Endothelial cell of umbilical vein (primary cell): ENCODE data around the gene CDC45. TPM values are rescaled to one million over a fixed set of nuclear protein-coding genes. Genes with fewer than 3 reads are reported as not detected.

ENCODE experiments used
- BruUV-seq: library from RNA; stranded (reverse); fragments of 400-500 nt; replicated peaks from 2 replicates; lab custom pipeline; 2021; lab: Mats Ljungman, UMichigan
- CTCF ChIA-PET: fragments of 300-600, 350-600 bp; sonication (Branson Sonifier 250); formaldehyde crosslinking; loops from one replicate; lab custom pipeline; 2021; ENCODE audit warnings: antibody characterized with exemption, inconsistent platforms; lab: Charles Lee
- POLR2A ChIA-PET: fragments of 300-600, 350-600 bp; sonication (Branson Sonifier 250); formaldehyde crosslinking; loops from one replicate; lab custom pipeline; 2021; ENCODE audit warnings: antibody characterized with exemption, inconsistent platforms; lab: Charles Lee
- DNase-seq: peaks from one replicate; pipeline ENCODE4 v3.0.0-alpha.2; 2011; ENCODE audit warnings: low read depth, low spot score
- FAIRE-seq: peaks from 2 replicates; lab custom pipeline; 2011; peaks lifted over from hg19 to GRCh38; lab: Jason Lieb, UNC
- H2AFZ ChIP-seq: 2 replicates; pipeline ENCODE4 v1.6.0; 2012; ENCODE audit warnings: low read depth, low read length, control low read depth, inconsistent platforms
- H3K27ac ChIP-seq: 2 replicates; pipeline ENCODE4 v1.5.1; 2011; ENCODE audit warnings: low read depth, mild to moderate bottlenecking, control low read depth, low read length, moderate library complexity; ENCODE audit not compliant: insufficient read depth
- H3K27me3 ChIP-seq, 2 experiments: 2 replicates each; pipeline versions ENCODE4 v1.6.0 to v1.6.1; 2011; ENCODE audit warnings: low read length in 2 of 2, mixed read lengths in 1 of 2; ENCODE audit not compliant: control insufficient read depth in 2 of 2, insufficient read depth in 2 of 2
- H3K36me3 ChIP-seq, 2 experiments: 2 replicates in 1 of 2; 3 replicates in 1 of 2; pipeline ENCODE4 v1.5.1; 2011; ENCODE audit warnings: low read length in 2 of 2, mild to moderate bottlenecking in 1 of 2, moderate library complexity in 1 of 2; ENCODE audit not compliant: control insufficient read depth in 2 of 2, insufficient read depth in 2 of 2; ENCODE audit errors: extremely low read depth in 1 of 2
- H3K4me1 ChIP-seq: 3 replicates; pipeline ENCODE4 v1.5.1; 2011; ENCODE audit warnings: mild to moderate bottlenecking, low read length; ENCODE audit not compliant: control insufficient read depth, insufficient read depth; ENCODE audit errors: extremely low read depth
- H3K4me2 ChIP-seq: 2 replicates; pipeline ENCODE4 v1.6.1; 2011; ENCODE audit warnings: low read length, control low read depth, mixed read lengths; ENCODE audit not compliant: insufficient read depth
- H3K4me3 ChIP-seq, 3 experiments: fragments of 200-600 bp in 1 of 3; sonication (generic), shearing (Covaris generic) in 1 of 3; replicated peaks in 1 of 3; 2 replicates each; pipeline ENCODE4 v1.5.1; 2011 to 2016; ENCODE audit warnings: control low read depth in 3 of 3, low read length in 3 of 3, mild to moderate bottlenecking in 2 of 3, inconsistent platforms in 1 of 3, low read depth in 1 of 3, moderate library complexity in 1 of 3; ENCODE audit not compliant: insufficient read depth in 1 of 3
- H3K79me2 ChIP-seq: 2 replicates; pipeline ENCODE4 v1.6.0; 2012; ENCODE audit warnings: low read length, inconsistent platforms; ENCODE audit not compliant: control insufficient read depth, insufficient read depth
- H3K9ac ChIP-seq: replicated peaks from 2 replicates; pipeline ENCODE3; 2011; ENCODE audit warnings: low read length, control low read depth; ENCODE audit not compliant: insufficient read depth; ENCODE audit errors: extremely low read depth
- H3K9me1 ChIP-seq: replicated peaks from 3 replicates; pipeline ENCODE4 v1.6.0; 2011; ENCODE audit warnings: mild to moderate bottlenecking, low read length; ENCODE audit not compliant: control insufficient read depth, insufficient read depth; ENCODE audit errors: extremely low read depth
- H3K9me3 ChIP-seq: replicated peaks from 2 replicates; pipeline ENCODE4 v1.5.1; 2012; ENCODE audit warnings: low read length, inconsistent platforms; ENCODE audit not compliant: control insufficient read depth, insufficient read depth
- H4K20me1 ChIP-seq: replicated peaks from 2 replicates; pipeline ENCODE3; 2011; ENCODE audit warnings: mild to moderate bottlenecking, low read length; ENCODE audit not compliant: control insufficient read depth, insufficient read depth; ENCODE audit errors: extremely low read depth
- CTCF ChIP-seq, 2 donors: IDR thresholded peaks; 1 replicate in 1 of 2; 2 replicates in 1 of 2; pipeline ENCODE4 v1.5.1; 2011; ENCODE audit warnings: low read length in 2 of 2, mild to moderate bottlenecking in 2 of 2, moderate library complexity in 2 of 2, control low read depth in 1 of 2, inconsistent platforms in 1 of 2, low read depth in 1 of 2; ENCODE audit not compliant: insufficient read depth in 1 of 2; ENCODE audit errors: extremely low read depth in 1 of 2
- EZH2 ChIP-seq: IDR thresholded peaks from 2 replicates; pipeline ENCODE4 v1.6.1; 2012; ENCODE audit warnings: borderline replicate concordance, low read depth, mild to moderate bottlenecking, moderate library complexity, low read length, inconsistent platforms; ENCODE audit not compliant: severe bottlenecking
- FOS ChIP-seq: IDR thresholded peaks from 2 replicates; pipeline ENCODE4 v1.6.1; 2011; ENCODE audit warnings: mild to moderate bottlenecking, low read length, moderate library complexity, borderline replicate concordance; ENCODE audit not compliant: insufficient read depth
- GATA2 ChIP-seq: IDR thresholded peaks from 2 replicates; pipeline ENCODE4 v1.7.0; 2011; ENCODE audit warnings: low read depth, mild to moderate bottlenecking, moderate library complexity, mixed read lengths, low read length; ENCODE audit not compliant: insufficient read length, insufficient read depth
- JUN ChIP-seq: IDR thresholded peaks from 2 replicates; pipeline ENCODE4 v1.6.1; 2011; ENCODE audit warnings: borderline replicate concordance, low read depth; ENCODE audit not compliant: insufficient read length, insufficient read depth
- MAX ChIP-seq: IDR thresholded peaks from 2 replicates; pipeline ENCODE4 v1.6.1; 2011; ENCODE audit not compliant: insufficient read depth, insufficient read length
- MYC ChIP-seq: IDR thresholded peaks from one replicate; pipeline ENCODE4 v1.6.1; 2011; ENCODE audit warnings: mild to moderate bottlenecking, low read depth, low read length
- POLR2A ChIP-seq: IDR thresholded peaks from 2 replicates; pipeline ENCODE4 v1.6.1; 2012; ENCODE audit warnings: low read depth, mild to moderate bottlenecking, control low read depth, low read length
- POLR2AphosphoS5 ChIP-seq: IDR thresholded peaks from 2 replicates; pipeline ENCODE4 v1.6.1; 2012; ENCODE audit warnings: low read depth, mild to moderate bottlenecking, control low read depth, low read length, moderate library complexity; ENCODE audit not compliant: insufficient read depth
- dilution Hi-C: fragments of 300-500 bp; cut with MboI; formaldehyde crosslinking; loops from one replicate; pipeline ENCODE4 v1.15.0; 2019; ENCODE audit warnings: low sequenced_read_pairs; ENCODE audit not compliant: extremely low pct_ligation_motif_present
- intact Hi-C: fragments of 100-400 bp; cut with micrococcal nuclease; formaldehyde crosslinking; loops from one replicate; pipeline ENCODE4 v1.10.0; 2022
- polyA plus RNA-seq, 4 experiments: library from polyadenylated mRNA; depleted of rRNA in 3 of 4; stranded (reverse) in 3 of 4; unstranded in 1 of 4; fragments of >200 nt; gene quantifications; 2 replicates each; pipeline versions ENCODE4 v1.2.1 to v1.2.3, GENCODE V29; 2011 to 2012; ENCODE audit warnings: missing spikeins in 1 of 4
- total RNA-seq: library from RNA; stranded (reverse); gene quantifications from 2 replicates; pipeline ENCODE4 v1.2.3, GENCODE V29; 2021

CDC45 gene
- total and polyA plus RNA-seq, 2 donors (not counting 3 experiments of a cell fraction or from before 2014, with no cell fraction given), result 36.6 to 40.6 TPM

- H3K4me1 ChIP-seq, result no peaks in the 10 kb centered on the region
- ChIA-PET CTCF (no interaction called here), POLR2A (no interaction called here)
- H3K9me1 ChIP-seq, result no peaks in the 10 kb centered on the region
- no peak overlapping the region for H2AFZ ChIP-seq
- H3K27me3 ChIP-seq, result no peaks in the 10 kb centered on the region
- no peak overlapping the region for H3K9ac ChIP-seq
- H3K4me3 ChIP-seq, result no peak overlapping the region
- no peak overlapping the region for H3K4me2 ChIP-seq
- no peaks in the 10 kb centered on the region for H3K9me3 ChIP-seq
- intact Hi-C loops (no loop called here), dilution Hi-C loops (no loop called here)
- H4K20me1 ChIP-seq, result no peaks in the 10 kb centered on the region
- TF ChIP-seq POLR2A, result no peak
- no peak for TF ChIP-seq GATA2
- TF ChIP-seq MYC, result no peak
- no peak for TF ChIP-seq EZH2
- no peak for TF ChIP-seq FOS
- TF ChIP-seq CTCF (IDR thresholded peaks at IDR 0.05; ENCODE audit: extremely low read depth in 1 of 2, insufficient read depth in 1 of 2, low read depth in 1 of 2, low read length in 2 of 2), result no peak
- no peak for TF ChIP-seq POLR2AphosphoS5
- TF ChIP-seq MAX, result no peak
- TF ChIP-seq JUN, result no peak
- DNase-seq (no peak), FAIRE-seq (no peak)
- no peaks in the 10 kb centered on the region for H3K79me2 ChIP-seq
- H3K27ac ChIP-seq, result no peak overlapping the region
- BruUV-seq, result no TSS peak
- H3K36me3 ChIP-seq, result no peaks in the 10 kb centered on the region
These were observed 67.0 kb downstream of the CDC45 start for GRCh38 chr22:19546680-19547079.
